ENCODE measurements around the gene ZCCHC24.

DNA sequence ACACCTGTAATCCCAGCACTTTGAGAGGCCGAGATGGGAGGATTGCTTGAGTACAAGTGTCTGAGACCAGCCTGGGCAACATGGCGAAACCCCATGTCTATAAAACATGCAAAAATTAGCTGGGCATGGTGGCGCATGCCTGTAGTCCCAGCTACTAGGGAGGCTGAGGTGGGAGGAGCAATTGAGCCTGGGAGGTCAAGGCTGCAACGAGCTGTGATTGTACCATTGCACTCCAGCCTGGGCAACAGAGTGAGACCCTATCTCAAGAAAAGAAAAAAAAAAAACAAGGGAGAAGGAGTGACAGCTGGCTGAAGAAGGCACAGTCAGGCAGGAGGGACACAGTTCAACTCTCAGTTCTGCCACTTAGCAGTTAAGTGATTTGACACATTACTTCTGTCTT lies 26.4 kb upstream of the ZCCHC24 start:
- TF ChIP-seq CTCF (IDR thresholded peaks at IDR 0.05) (no peak), POLR2AphosphoS5 (IDR thresholded peaks at IDR 0.05) (no peak), POLR2A (IDR thresholded peaks at IDR 0.05) (no peak)

Measured in breast epithelium (tissue), 3 donors.